OCI-LY7 (cell line): ENCODE measurements around the gene ALAS2. TPM values are rescaled to one million over a fixed set of nuclear protein-coding genes. Genes with fewer than 3 reads are reported as not detected.
"Not testable (repeated sequence)": the region's sequence is repeated elsewhere in the genome, so short reads cannot be mapped to it uniquely, and the experiment has no call there.

Source experiments
- BruUV-seq: library from RNA; stranded (reverse); fragments of 400-500 nt; replicated peaks from 2 replicates; lab custom pipeline; 2021; lab: Mats Ljungman, UMichigan
- CTCF ChIA-PET: fragments of 300-600 bp; sonication (Branson Sonifier 250); formaldehyde crosslinking; loops from one replicate; lab custom pipeline; 2022; ENCODE audit warnings: antibody characterized with exemption; ENCODE audit not compliant: unreplicated experiment; lab: Charles Lee
- POLR2A ChIA-PET: fragments of 300-600 bp; sonication (Branson Sonifier 250); formaldehyde crosslinking; loops from one replicate; lab custom pipeline; 2022; ENCODE audit warnings: antibody characterized with exemption; lab: Charles Lee
- DNase-seq: peaks from one replicate; pipeline ENCODE4 v3.0.0-alpha.2; 2015; ENCODE audit warnings: low spot score
- H2AFZ ChIP-seq: fragments of 200-600 bp; sonication (generic), shearing (Covaris generic); 2 replicates; pipeline ENCODE4 v1.6.1; 2014; ENCODE audit warnings: mild to moderate bottlenecking, antibody characterized with exemption, low read length, moderate library complexity
- H3K27ac ChIP-seq: fragments of 200-600 bp; sonication (generic); 2 replicates; pipeline ENCODE4 v1.5.1; 2014; ENCODE audit warnings: mixed run types, low read depth, mild to moderate bottlenecking, moderate library complexity, low read length, inconsistent platforms; ENCODE audit not compliant: poor library complexity, severe bottlenecking
- H3K36me3 ChIP-seq: fragments of 200-600 bp; sonication (generic); 2 replicates; pipeline ENCODE4 v1.6.1; 2014; ENCODE audit warnings: mild to moderate bottlenecking, antibody characterized with exemption, low read length, moderate library complexity, mixed read lengths; ENCODE audit not compliant: insufficient read depth
- H3K4me1 ChIP-seq: fragments of 200-600 bp; sonication (generic); 2 replicates; pipeline ENCODE4 v1.5.1; 2014; ENCODE audit warnings: mild to moderate bottlenecking, low read length; ENCODE audit not compliant: insufficient read depth, poor library complexity, severe bottlenecking
- H3K4me2 ChIP-seq: fragments of 200-600 bp; sonication (generic); 2 replicates; pipeline ENCODE4 v1.6.1; 2014; ENCODE audit warnings: mild to moderate bottlenecking, low read length
- H3K4me3 ChIP-seq: fragments of 200-600 bp; sonication (generic); 2 replicates; pipeline ENCODE4 v1.5.1; 2014; ENCODE audit warnings: mild to moderate bottlenecking, low read depth, low read length; ENCODE audit not compliant: poor library complexity, severe bottlenecking
- H3K79me2 ChIP-seq: fragments of 200-600 bp; sonication (generic); 2 replicates; pipeline ENCODE4 v1.6.1; 2016; ENCODE audit warnings: low read depth, mild to moderate bottlenecking, low read length, moderate library complexity, mixed read lengths; ENCODE audit not compliant: insufficient read depth
- H3K9me2 ChIP-seq: fragments of 200-600 bp; sonication (generic); 2 replicates; pipeline ENCODE4 v1.6.1; 2016; ENCODE audit warnings: mild to moderate bottlenecking, low read length, mixed read lengths; ENCODE audit not compliant: insufficient read depth
- H3K9me3 ChIP-seq: fragments of 200-600 bp; sonication (generic); 2 replicates; pipeline ENCODE4 v1.6.1; 2014; ENCODE audit warnings: mild to moderate bottlenecking, mixed run types, low read length, mixed read lengths
- H4K20me1 ChIP-seq: fragments of 200-600 bp; sonication (generic); 2 replicates; pipeline ENCODE4 v1.6.1; 2014; ENCODE audit warnings: mild to moderate bottlenecking, antibody characterized with exemption, low read length, moderate library complexity, mixed read lengths; ENCODE audit not compliant: insufficient read depth
- CTCF ChIP-seq: fragments of 200-600 bp; sonication (generic); conservative IDR thresholded peaks from 2 replicates; pipeline ENCODE4 v1.5.1; 2014; ENCODE audit warnings: mild to moderate bottlenecking, antibody characterized with exemption, low read length, moderate library complexity, mixed read lengths
- EZH2phosphoT487 ChIP-seq: fragments of 200-600 bp; sonication (generic); IDR thresholded peaks from 2 replicates; pipeline ENCODE4 v1.6.1; 2018; ENCODE audit warnings: low read depth, borderline replicate concordance, mild to moderate bottlenecking, mixed run types, antibody characterized with exemption, low read length, moderate library complexity, mixed read lengths
- intact Hi-C: fragments of 100-400 bp; cut with micrococcal nuclease; formaldehyde crosslinking; loops from one replicate; pipeline ENCODE4 v1.10.0; 2022; ENCODE audit not compliant: unreplicated experiment
- total RNA-seq, 2 experiments: library from RNA; depleted of rRNA in 1 of 2; stranded (reverse); fragments of >200 nt in 1 of 2; shearing (Covaris generic) in 1 of 2; gene quantifications; 2 replicates each; pipeline ENCODE4 v1.2.3, GENCODE V29; 2014 to 2022

ALAS2 gene
- total RNA-seq, 2 experiments from 2014 or later, result not detected

GRCh38 chrX:55056820-55057674 lies 26.3 kb upstream of the ALAS2 start:
- no peaks in the 10 kb centered on the region for H3K4me1 ChIP-seq
- no peak overlapping the region for H3K27ac ChIP-seq
- intact Hi-C loops, result loop anchor here (5.0 kb wide), 1 partner anchor 165 kb away; no protein-coding TSS in a partner anchor
- no peaks in the 10 kb centered on the region for H3K9me2 ChIP-seq
- no peak overlapping the region for H3K4me2 ChIP-seq
- ChIA-PET CTCF (no interaction called here), POLR2A (no interaction called here)
- no peaks in the 10 kb centered on the region for H4K20me1 ChIP-seq
- no TSS peak for BruUV-seq
- H3K4me3 ChIP-seq, result no peak overlapping the region
- H2AFZ ChIP-seq, result no peak overlapping the region
- no peak for DNase-seq
- H3K9me3 ChIP-seq, result no peaks in the 10 kb centered on the region
- TF ChIP-seq CTCF, result no peak
- TF ChIP-seq EZH2phosphoT487, result no peak
- no peaks in the 10 kb centered on the region for H3K79me2 ChIP-seq
- no peaks in the 10 kb centered on the region for H3K36me3 ChIP-seq

- BruUV-seq, H3K36me3 ChIP-seq, CTCF ChIA-PET: not testable (repeated sequence)
Observed at GRCh38 chrX:55050599-55050998, 19.8 kb upstream of the ALAS2 start.

GRCh38 chrX:55041514-55041913 lies 10.7 kb upstream of the ALAS2 start:
- intact Hi-C loops, result no loop called here
- CTCF ChIA-PET, result no interaction called here

More at GRCh38 chrX:55050599-55050998, 19.8 kb upstream of the ALAS2 start:
- H4K20me1 ChIP-seq, H3K4me1 ChIP-seq, H3K79me2 ChIP-seq, POLR2A ChIA-PET, DNase-seq, H3K9me3 ChIP-seq, H3K27ac ChIP-seq, H3K4me2 ChIP-seq, H2AFZ ChIP-seq, intact Hi-C loops, H3K9me2 ChIP-seq, H3K4me3 ChIP-seq: not testable (repeated sequence)

More at GRCh38 chrX:55041514-55041913, 10.7 kb upstream of the ALAS2 start:
- H4K20me1 ChIP-seq, result no peaks in the 10 kb centered on the region
- H3K4me3 ChIP-seq, result no peak overlapping the region
- H3K9me3 ChIP-seq, result no peaks in the 10 kb centered on the region
- H3K4me1 ChIP-seq, result no peaks in the 10 kb centered on the region
- TF ChIP-seq CTCF (no peak), EZH2phosphoT487 (no peak)
- POLR2A ChIA-PET, result no interaction called here
- H3K79me2 ChIP-seq, result no peaks in the 10 kb centered on the region
- H3K4me2 ChIP-seq, result no peak overlapping the region
- DNase-seq, result no peak
- H3K27ac ChIP-seq, result no peak overlapping the region
- H3K36me3 ChIP-seq, result no peaks in the 10 kb centered on the region
- no peak overlapping the region for H2AFZ ChIP-seq
- H3K9me2 ChIP-seq, result no peaks in the 10 kb centered on the region
- BruUV-seq, result no TSS peak
